Caco-2 (cell line): ENCODE measurements around the gene SLC25A31. TPM values are rescaled to one million over a fixed set of nuclear protein-coding genes. Genes with fewer than 3 reads are reported as not detected.

Source experiments
- BruUV-seq: library from RNA; stranded (reverse); fragments of 400-500 nt; replicated peaks from 2 replicates; lab custom pipeline; 2021; lab: Mats Ljungman, UMichigan
- CTCF ChIA-PET: fragments of 300-600 bp; sonication (Branson Sonifier 250); formaldehyde crosslinking; loops from one replicate; lab custom pipeline; 2022; ENCODE audit warnings: antibody characterized with exemption; lab: Charles Lee
- POLR2A ChIA-PET: fragments of 300-600 bp; sonication (Branson Sonifier 250); formaldehyde crosslinking; loops from one replicate; lab custom pipeline; 2022; ENCODE audit warnings: antibody characterized with exemption; lab: Charles Lee
- DNase-seq, 2 experiments: peaks; one replicate each; pipeline versions ENCODE4 v3.0.0 to v3.0.0-alpha.2; 2020 to 2022
- H3K27me3 ChIP-seq: replicated peaks from 2 replicates; pipeline ENCODE4 v1.6.0; 2011; ENCODE audit warnings: low read length; ENCODE audit not compliant: control insufficient read depth, insufficient read depth
- H3K36me3 ChIP-seq: 2 replicates; pipeline ENCODE4 v1.5.1; 2011; ENCODE audit warnings: low read length; ENCODE audit not compliant: control insufficient read depth, insufficient read depth
- H3K4me1 ChIP-seq: fragments of 250-450 bp; sonication (Bioruptor Pico); 2 replicates; pipeline ENCODE4 v1.5.1; 2020; ENCODE audit warnings: mild to moderate bottlenecking
- H3K4me3 ChIP-seq: 2 replicates; pipeline ENCODE4 v1.5.1; 2011; ENCODE audit warnings: low read depth, mild to moderate bottlenecking, control low read depth, low read length
- H3K9me3 ChIP-seq: fragments of 250-450 bp; sonication (Bioruptor Pico); 2 replicates; pipeline ENCODE4 v1.5.1; 2020; ENCODE audit warnings: mild to moderate bottlenecking, moderate library complexity
- H3K27ac Mint-ChIP-seq: one replicate; pipeline ENCODE4 v1.8.0; 2022; ENCODE audit warnings: mixed read lengths; ENCODE audit not compliant: unreplicated experiment
- H3K27me3 Mint-ChIP-seq: one replicate; pipeline ENCODE4 v1.8.0; 2022; ENCODE audit warnings: mixed read lengths; ENCODE audit not compliant: insufficient read depth, unreplicated experiment
- H3K36me3 Mint-ChIP-seq: one replicate; pipeline ENCODE4 v1.8.0; 2022; ENCODE audit warnings: mild to moderate bottlenecking, mixed read lengths; ENCODE audit not compliant: insufficient read depth, unreplicated experiment
- H3K4me1 Mint-ChIP-seq: one replicate; pipeline ENCODE4 v1.8.0; 2022; ENCODE audit warnings: low read depth, mixed read lengths; ENCODE audit not compliant: unreplicated experiment
- H3K4me3 Mint-ChIP-seq: one replicate; pipeline ENCODE4 v1.8.0; 2022; ENCODE audit warnings: mild to moderate bottlenecking, moderate library complexity, mixed read lengths; ENCODE audit not compliant: unreplicated experiment
- H3K9me3 Mint-ChIP-seq: one replicate; pipeline ENCODE4 v1.8.0; 2022; ENCODE audit warnings: mixed read lengths; ENCODE audit not compliant: unreplicated experiment
- CTCF ChIP-seq, 2 experiments: fragments of 200-600 bp in 1 of 2; IDR thresholded peaks; 1 replicate in 1 of 2; 2 replicates in 1 of 2; pipeline versions ENCODE4 v1.5.1 to v1.8.0; 2011 to 2022; ENCODE audit warnings: antibody characterized with exemption in 1 of 2, control low read depth in 1 of 2, inconsistent platforms in 1 of 2, low read depth in 1 of 2, low read length in 1 of 2, mild to moderate bottlenecking in 1 of 2, moderate library complexity in 1 of 2; ENCODE audit not compliant: insufficient read depth in 1 of 2, severe bottlenecking in 1 of 2, unreplicated experiment in 1 of 2
- intact Hi-C: fragments of 100-400 bp; cut with micrococcal nuclease; formaldehyde crosslinking; loops from one replicate; pipeline ENCODE4 v1.10.0; 2022; ENCODE audit not compliant: unreplicated experiment
- total RNA-seq: library from RNA; stranded (reverse); gene quantifications from 2 replicates; pipeline ENCODE4 v1.2.3, GENCODE V29; 2022

Gene SLC25A31
- total RNA-seq, 1 experiment from 2014 or later, result not detected

DNA sequence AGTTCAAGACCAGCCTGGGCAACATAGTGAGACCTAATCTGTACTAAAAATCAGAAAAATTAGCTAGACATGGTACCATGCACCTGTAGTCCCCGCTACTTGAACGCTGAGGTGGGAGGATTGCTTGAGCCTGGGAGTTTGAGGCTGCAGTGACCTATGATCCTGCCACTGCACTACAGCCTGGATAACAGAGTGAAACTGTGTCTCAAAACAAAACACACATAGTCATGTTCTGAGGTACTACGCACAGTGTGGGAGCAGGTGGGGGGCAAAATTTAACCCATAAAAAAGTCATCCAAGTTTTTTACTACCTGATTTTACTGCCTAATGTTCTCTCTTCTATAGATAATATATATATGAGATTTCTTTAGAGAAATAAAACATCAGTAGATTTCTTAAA, 80.4 kb downstream of the SLC25A31 start:
- TF ChIP-seq CTCF (IDR thresholded peaks at IDR 0.05; ENCODE audit: insufficient read depth in 1 of 2, low read depth in 1 of 2, low read length in 1 of 2, severe bottlenecking in 1 of 2, unreplicated experiment in 1 of 2), result no peak
- intact Hi-C loops, result no loop called here
- Histone ChIP-seq H3K9me3 (no peaks in the 10 kb centered on the region), H3K4me1 (no peaks in the 10 kb centered on the region), H3K4me3 (no peak overlapping the region), H3K36me3 (no peaks in the 10 kb centered on the region), H3K27me3 (no peaks in the 10 kb centered on the region)
- CTCF ChIA-PET, result no interaction called here
- no peak overlapping the region for H3K27ac Mint-ChIP-seq
- POLR2A ChIA-PET, result no interaction called here
- H3K9me3 Mint-ChIP-seq, result no peaks in the 10 kb centered on the region
- no TSS peak for BruUV-seq
- no peaks in the 10 kb centered on the region for H3K4me1 Mint-ChIP-seq
- no peak for DNase-seq
- no peaks in the 10 kb centered on the region for H3K36me3 Mint-ChIP-seq
- H3K4me3 Mint-ChIP-seq, result no peak overlapping the region
- no peaks in the 10 kb centered on the region for H3K27me3 Mint-ChIP-seq

- Mint-ChIP-seq H3K4me3 (no peak overlapping the region), H3K36me3 (no peaks in the 10 kb centered on the region), H3K27me3 (no peaks in the 10 kb centered on the region), H3K27ac (no peak overlapping the region), H3K9me3 (no peaks in the 10 kb centered on the region), H3K4me1 (no peaks in the 10 kb centered on the region)
- H3K9me3 ChIP-seq, result no peaks in the 10 kb centered on the region
- H3K27me3 ChIP-seq, result no peaks in the 10 kb centered on the region
- H3K36me3 ChIP-seq, result no peaks in the 10 kb centered on the region
- ChIA-PET CTCF (no interaction called here), POLR2A (no interaction called here)
- BruUV-seq, result no TSS peak
- no peak for TF ChIP-seq CTCF (IDR thresholded peaks at IDR 0.05; ENCODE audit: insufficient read depth in 1 of 2, low read depth in 1 of 2, low read length in 1 of 2, severe bottlenecking in 1 of 2, unreplicated experiment in 1 of 2)
- intact Hi-C loops, result no loop called here
- H3K4me1 ChIP-seq, result no peaks in the 10 kb centered on the region
- DNase-seq, result no peak
- H3K4me3 ChIP-seq, result no peak overlapping the region
These were observed 92.2 kb downstream of the SLC25A31 start for GRCh38 chr4:127822430-127822829.

Other genes with a start within 250 kb of the SLC25A31 start
- gene INTU, start 97.4 kb upstream of the SLC25A31 start, total RNA-seq, result 2.0 and 3.0 TPM in 2 replicates
- 3.3 and 3.6 TPM in 2 replicates for gene HSPA4L, start 51.9 kb downstream of the SLC25A31 start, total RNA-seq
- 28.2 and 31.1 TPM in 2 replicates for gene PLK4, start 150.5 kb downstream of the SLC25A31 start, total RNA-seq
- 24.3 and 27.9 TPM in 2 replicates for gene MFSD8, start 234.8 kb downstream of the SLC25A31 start, total RNA-seq
- gene ABHD18, start 235.0 kb downstream of the SLC25A31 start, total RNA-seq, result 14.9 and 15.1 TPM in 2 replicates